Measurements from ENCODE around the gene TFB2M.
A peak's percentile ranks its signal among the peaks of the same experiment; 100 is the strongest.

TFB2M gene

DNA sequence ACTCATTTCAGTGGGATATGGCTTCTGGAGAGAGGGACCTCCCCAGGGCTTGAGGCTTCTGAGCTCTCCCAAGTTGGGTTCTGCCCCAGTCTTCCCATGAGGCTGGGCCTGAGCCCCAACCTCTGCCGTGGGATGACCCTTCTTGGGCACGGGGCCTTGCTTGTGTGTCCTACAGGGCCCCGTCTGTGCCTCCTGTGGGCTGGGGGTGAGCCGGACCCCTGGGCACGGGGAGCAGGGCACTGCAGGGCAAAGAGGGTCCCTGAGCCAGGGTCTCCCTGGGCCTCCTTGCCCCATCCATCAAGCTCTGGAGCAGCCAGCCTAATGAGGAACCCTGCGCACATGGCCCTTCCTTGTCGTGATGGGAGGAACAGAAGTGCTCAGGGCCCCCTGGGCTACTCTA, 53.8 kb downstream of the TFB2M start:
- DNase-seq: no peak

DNA sequence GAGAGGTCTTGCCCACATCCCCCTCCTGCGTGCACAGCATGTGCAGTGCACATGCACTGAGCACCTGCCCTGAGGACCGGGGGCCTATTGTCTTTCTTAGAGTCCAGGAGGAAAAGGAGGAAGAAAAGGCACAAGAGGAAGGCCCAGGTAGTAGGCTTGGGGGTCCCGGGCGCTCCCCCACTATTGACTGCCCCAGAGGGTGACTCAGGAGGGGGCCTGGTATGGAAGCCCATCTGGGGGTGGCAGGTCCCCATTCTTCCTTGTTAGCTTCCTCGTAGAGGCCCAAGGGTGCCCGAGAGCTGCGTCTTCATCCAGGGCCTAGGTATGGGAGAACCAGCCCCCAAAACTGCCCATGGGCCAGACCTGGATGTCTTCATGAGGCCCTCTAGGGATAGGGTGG, 54.9 kb downstream of the TFB2M start:
- DNase-seq: no peak

GRCh38 chr1:246510147-246511030, 55.7 kb downstream of the TFB2M start:
- no peak for DNase-seq

DNA sequence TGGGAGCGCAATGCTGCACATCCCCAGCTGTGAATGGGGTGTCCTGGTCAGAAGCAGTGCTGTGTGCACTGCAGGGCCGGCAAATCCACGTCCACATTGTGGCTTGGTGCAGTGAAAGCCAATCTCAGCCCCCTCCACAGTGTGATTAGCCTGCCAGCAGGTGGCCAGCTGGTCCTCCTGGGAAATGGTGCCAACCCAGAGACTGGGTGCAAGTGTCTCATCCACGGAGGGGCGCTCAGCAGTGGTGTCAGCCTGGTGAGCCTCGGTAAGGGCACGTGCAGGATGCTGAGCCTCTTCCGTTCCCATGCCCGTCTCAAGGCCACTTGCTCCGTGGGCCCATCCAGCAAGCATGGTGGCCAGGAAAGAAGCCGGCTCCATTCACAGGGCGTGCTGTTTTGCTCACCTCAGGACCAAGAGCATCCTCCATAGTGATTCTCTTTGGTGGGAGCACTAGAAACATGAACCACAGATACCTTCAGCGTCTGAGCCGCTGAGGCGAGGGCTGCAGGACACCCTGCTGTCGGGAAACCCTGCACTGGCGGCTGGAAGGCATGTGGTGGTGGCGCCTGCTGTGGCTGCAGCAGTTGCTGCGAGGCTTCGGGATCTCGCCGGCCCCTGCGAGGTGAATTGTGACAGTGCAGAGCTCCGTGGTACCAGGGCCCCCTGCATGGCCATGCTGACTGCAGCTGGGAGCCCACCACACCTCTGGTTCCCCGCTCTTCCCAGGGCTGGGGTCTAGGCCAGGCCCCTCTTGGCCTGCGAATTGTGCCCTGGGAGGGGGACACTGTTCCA, 57.0 kb downstream of the TFB2M start:
- DNase-seq: no peak

DNA sequence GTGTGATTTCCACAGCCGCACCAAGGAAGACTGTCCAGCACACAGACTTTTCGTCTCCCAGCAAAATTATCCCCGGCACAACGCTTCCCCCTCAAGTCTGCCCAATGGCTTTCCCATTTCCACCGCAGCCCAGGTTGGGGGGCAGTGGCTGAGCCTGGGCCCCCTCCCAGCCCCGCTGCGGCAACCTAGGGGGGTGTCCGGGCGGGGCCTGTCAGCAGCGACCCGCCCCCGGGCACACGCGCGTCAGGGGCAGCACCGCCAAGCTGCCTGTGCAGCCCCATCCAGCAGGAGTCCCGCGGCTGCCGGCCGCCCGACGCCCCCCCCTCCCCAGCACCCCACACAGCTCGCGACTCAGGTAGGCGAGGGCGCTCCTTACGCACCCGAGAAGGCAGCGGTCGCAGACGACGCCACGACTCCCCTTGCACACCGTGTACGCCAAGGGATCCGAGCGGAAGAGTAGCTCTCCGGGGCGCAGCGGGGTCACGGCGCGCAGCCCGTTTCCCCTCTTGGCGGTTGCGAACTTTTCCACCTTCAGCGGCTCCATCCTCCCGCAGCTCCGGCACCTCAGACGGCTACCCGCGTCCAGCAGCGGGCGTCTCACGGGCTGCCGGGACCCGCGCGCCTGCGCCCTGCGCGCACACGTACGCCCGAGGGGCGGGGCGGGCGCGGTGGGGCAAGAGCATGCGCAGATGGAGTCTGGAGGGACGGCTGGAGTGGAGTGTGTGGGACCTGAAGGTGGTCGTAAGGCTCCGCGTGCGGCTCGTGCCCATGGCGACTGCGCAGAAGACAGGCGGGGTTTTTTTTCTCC, 59.2 kb downstream of the TFB2M start, which contains the start of gene SMYD3:
TSS of gene SMYD3 (minus strand) at position 606 of the 808 bp plus-strand sequence.
- DNase-seq: peak; percentile 91

DNA sequence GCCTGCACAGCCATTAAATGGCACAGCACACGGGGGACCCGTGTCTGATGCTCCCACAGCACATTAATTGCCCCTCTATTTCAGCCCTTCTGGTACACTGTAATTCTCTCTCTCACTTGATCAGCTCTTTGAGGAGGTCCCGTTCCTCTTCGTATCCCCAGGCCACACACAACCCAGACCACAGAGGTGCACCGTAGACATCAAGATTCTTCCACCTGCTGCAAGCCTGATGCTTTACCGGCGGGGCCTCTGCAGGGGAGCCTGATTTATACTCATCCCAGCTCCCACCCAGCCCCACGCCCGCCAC, 59.7 kb downstream of the TFB2M start:
- no peak for DNase-seq

GRCh38 chr1:246503341-246503740, 62.7 kb downstream of the TFB2M start:
- DNase-seq: no peak

DNA sequence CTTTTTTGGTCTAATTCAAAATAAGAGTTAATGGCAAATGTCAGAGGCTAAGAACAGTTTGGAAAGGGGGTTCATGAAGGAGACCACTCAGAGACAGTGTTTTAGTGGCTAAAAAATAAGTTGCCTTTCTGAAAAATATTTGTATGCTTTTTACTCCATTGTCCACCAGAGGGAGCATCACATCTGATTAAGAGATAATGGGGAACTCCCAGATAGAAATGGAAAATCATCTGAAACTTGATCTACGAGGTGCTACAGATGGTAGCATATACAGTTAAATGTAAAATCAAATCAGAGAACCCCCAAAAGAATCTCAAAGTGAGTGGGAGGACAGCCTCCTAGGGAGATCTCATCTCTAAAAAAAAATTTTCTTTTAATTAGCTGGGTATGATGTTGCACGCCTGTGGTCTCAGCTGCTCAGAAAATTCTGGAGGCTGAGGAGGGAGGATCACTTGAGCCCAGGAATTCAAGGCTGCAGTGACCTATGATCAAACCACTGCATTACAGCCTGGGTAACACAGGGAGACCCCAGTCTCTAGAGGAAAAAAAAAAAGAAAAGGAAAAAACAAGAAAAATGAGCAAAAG, 68.6 kb downstream of the TFB2M start:
- DNase-seq: no peak

- DNase-seq: peak; percentile 74
Observed at GRCh38 chr1:246492611-246493245, 73.3 kb downstream of the TFB2M start.

- no peak for DNase-seq
Observed at GRCh38 chr1:246491551-246492053, 74.5 kb downstream of the TFB2M start.
